Neuronal stem cell (in vitro differentiated cells): ENCODE measurements around the gene NCL.

ENCODE experiments used
- DNase-seq: peaks from one replicate; pipeline ENCODE4 v3.0.0-alpha.2; 2013; ENCODE audit warnings: low spot score
- H2AFZ ChIP-seq: one replicate; pipeline ENCODE4 v1.6.1; 2013; ENCODE audit warnings: mild to moderate bottlenecking, low read length, inconsistent platforms
- H2AK5ac ChIP-seq: 2 replicates; pipeline ENCODE4 v1.6.1; 2013; ENCODE audit warnings: low read depth, mild to moderate bottlenecking, inconsistent platforms, low read length, moderate library complexity, mixed read lengths
- H2BK120ac ChIP-seq: 2 replicates; pipeline ENCODE4 v1.6.1; 2013; ENCODE audit warnings: low read depth, mild to moderate bottlenecking, inconsistent platforms, low read length, moderate library complexity, mixed read lengths
- H2BK12ac ChIP-seq: one replicate; pipeline ENCODE4 v1.6.1; 2013; ENCODE audit warnings: low read length, inconsistent platforms
- H2BK15ac ChIP-seq: 2 replicates; pipeline ENCODE4 v1.6.1; 2013; ENCODE audit warnings: mild to moderate bottlenecking, low read length, inconsistent platforms, mixed read lengths
- H2BK5ac ChIP-seq: one replicate; pipeline ENCODE4 v1.6.1; 2013; ENCODE audit warnings: inconsistent platforms, mild to moderate bottlenecking, low read length, moderate library complexity
- H3K14ac ChIP-seq: one replicate; pipeline ENCODE4 v1.6.1; 2013; ENCODE audit warnings: low read length, inconsistent platforms
- H3K18ac ChIP-seq: 2 replicates; pipeline ENCODE4 v1.6.1; 2013; ENCODE audit warnings: low read length, inconsistent platforms
- H3K23ac ChIP-seq: 2 replicates; pipeline ENCODE4 v1.6.1; 2013; ENCODE audit warnings: low read depth, mild to moderate bottlenecking, mixed read lengths, low read length, inconsistent platforms; ENCODE audit not compliant: poor library complexity
- H3K27ac ChIP-seq: replicated peaks from 3 replicates; pipeline ENCODE4 v1.5.1; 2013; ENCODE audit warnings: low read length, inconsistent platforms
- H3K27me3 ChIP-seq, 3 experiments: 2 replicates each; pipeline ENCODE4 v1.6.1; 2013; ENCODE audit warnings: low read length in 3 of 3, mild to moderate bottlenecking in 2 of 3, inconsistent platforms in 1 of 3, low read depth in 1 of 3, mixed read lengths in 1 of 3, moderate library complexity in 1 of 3; ENCODE audit not compliant: control insufficient read depth in 3 of 3, insufficient read depth in 3 of 3
- H3K36me3 ChIP-seq, 2 donors: replicated peaks in 1 of 2; 2 replicates each; pipeline ENCODE4 v1.6.1; 2013; ENCODE audit warnings: low read length in 2 of 2; ENCODE audit not compliant: control insufficient read depth in 2 of 2, insufficient read depth in 2 of 2
- H3K4ac ChIP-seq: 2 replicates; pipeline ENCODE4 v1.6.1; 2013; ENCODE audit warnings: inconsistent platforms, mild to moderate bottlenecking, low read length, moderate library complexity
- H3K4me1 ChIP-seq, 2 donors: 1 replicate in 1 of 2; 2 replicates in 1 of 2; pipeline ENCODE4 v1.6.1; 2013; ENCODE audit warnings: low read length in 2 of 2, low read depth in 1 of 2; ENCODE audit not compliant: control insufficient read depth in 2 of 2, insufficient read depth in 1 of 2
- H3K4me2 ChIP-seq: one replicate; pipeline ENCODE4 v1.6.1; 2013; ENCODE audit warnings: mild to moderate bottlenecking, low read length, inconsistent platforms; ENCODE audit not compliant: insufficient read depth, poor library complexity, severe bottlenecking
- H3K4me3 ChIP-seq, 2 donors: 2 replicates each; pipeline ENCODE4 v1.5.1; 2013; ENCODE audit warnings: low read length in 2 of 2, mild to moderate bottlenecking in 2 of 2, inconsistent platforms in 1 of 2, moderate library complexity in 1 of 2
- H3K79me1 ChIP-seq: one replicate; pipeline ENCODE4 v1.6.1; 2013; ENCODE audit warnings: low read depth, mild to moderate bottlenecking, inconsistent platforms, low read length, moderate library complexity
- H3K9ac ChIP-seq: one replicate; pipeline ENCODE4 v1.6.1; 2013; ENCODE audit warnings: mild to moderate bottlenecking, low read depth, low read length, inconsistent platforms; ENCODE audit not compliant: poor library complexity
- H3K9me3 ChIP-seq, 2 donors: replicated peaks in 1 of 2; 2 replicates each; pipeline versions ENCODE3 to v1.6.1; 2013; ENCODE audit warnings: low read length in 2 of 2, mild to moderate bottlenecking in 2 of 2, inconsistent platforms in 1 of 2, low read depth in 1 of 2, mixed read lengths in 1 of 2, moderate library complexity in 1 of 2; ENCODE audit not compliant: control insufficient read depth in 2 of 2, insufficient read depth in 1 of 2
- H4K8ac ChIP-seq: one replicate; pipeline ENCODE4 v1.6.1; 2013; ENCODE audit warnings: low read depth, mild to moderate bottlenecking, inconsistent platforms, low read length, moderate library complexity
- H4K91ac ChIP-seq: one replicate; pipeline ENCODE4 v1.6.1; 2013; ENCODE audit warnings: low read length, low read depth, mild to moderate bottlenecking, inconsistent platforms; ENCODE audit not compliant: poor library complexity
- WGBS, 2 donors: extraction: QIAGEN DNeasy Blood & Tissue Kit; methylation state at CpG; one replicate each; pipeline ENCODE4 v1.1.7; 2013; ENCODE audit warnings: missing lambda C conversion rate in 2 of 2, mixed read lengths in 1 of 2; ENCODE audit not compliant: insufficient read length in 2 of 2, insufficient replicate concordance in 1 of 2; ENCODE audit errors: extremely low coverage in 2 of 2; 5-methylcytosine and 5-hydroxymethylcytosine counted together

The NCL gene

GRCh38 chr2:231489990-231490389, 25.7 kb upstream of the NCL start:
- WGBS, 2 donors, result no CpG with 5 or more reads among the region's 14 CpGs
- Histone ChIP-seq H3K27me3 (no peaks in the 10 kb centered on the region), H3K4me3 (no peak overlapping the region), H3K4ac (no peak overlapping the region), H2BK12ac (no peak overlapping the region), H3K9ac (no peak overlapping the region), H3K27ac (no peak overlapping the region), H2AK5ac (no peak overlapping the region), H3K4me1 (no peaks in the 10 kb centered on the region), H4K8ac (no peak overlapping the region), H3K23ac (no peak overlapping the region), H2BK120ac (no peak overlapping the region), H3K36me3 (no peaks in the 10 kb centered on the region), H3K79me1 (no peaks in the 10 kb centered on the region), H3K4me2 (no peak overlapping the region), H2BK15ac (no peak overlapping the region), H4K91ac (no peak overlapping the region), H2BK5ac (no peak overlapping the region), H3K9me3 (no peaks in the 10 kb centered on the region), H2AFZ (no peak overlapping the region), H3K14ac (no peak overlapping the region), H3K18ac (no peak overlapping the region)
- DNase-seq, result no peak

GRCh38 chr2:231488331-231488730, 24.0 kb upstream of the NCL start:
- H3K9ac ChIP-seq, result no peak overlapping the region
- no CpG with 5 or more reads among the region's 5 CpGs for WGBS, 2 donors
- no peaks in the 10 kb centered on the region for H3K79me1 ChIP-seq

GRCh38 chr2:231486851-231487596, 22.7 kb upstream of the NCL start:
- H3K4me3 ChIP-seq, result no peak overlapping the region
- H3K4ac ChIP-seq, result no peak overlapping the region
- H3K4me1 ChIP-seq, result no peaks in the 10 kb centered on the region
- no peak overlapping the region for H3K9ac ChIP-seq
- no peak overlapping the region for H2AK5ac ChIP-seq
- no peak overlapping the region for H2BK15ac ChIP-seq
- no peak overlapping the region for H2BK12ac ChIP-seq
- no peak overlapping the region for H2BK120ac ChIP-seq
- H3K23ac ChIP-seq, result no peak overlapping the region
- H4K91ac ChIP-seq, result no peak overlapping the region
- no peak overlapping the region for H3K18ac ChIP-seq
- H3K27me3 ChIP-seq, result no peaks in the 10 kb centered on the region
- no peak overlapping the region for H3K27ac ChIP-seq
- no peak overlapping the region for H3K4me2 ChIP-seq
- H4K8ac ChIP-seq, result no peak overlapping the region
- no peak overlapping the region for H2AFZ ChIP-seq
- H2BK5ac ChIP-seq, result no peak overlapping the region
- H3K14ac ChIP-seq, result no peak overlapping the region
- WGBS, 2 donors, result no CpG with 5 or more reads among the region's 6 CpGs
- no peaks in the 10 kb centered on the region for H3K36me3 ChIP-seq
- no peaks in the 10 kb centered on the region for H3K9me3 ChIP-seq
- H3K79me1 ChIP-seq, result no peaks in the 10 kb centered on the region
- DNase-seq, result no peak

More at GRCh38 chr2:231488331-231488730, 24.0 kb upstream of the NCL start:
- Histone ChIP-seq H2AFZ (no peak overlapping the region), H3K4ac (no peak overlapping the region), H3K23ac (no peak overlapping the region), H2BK5ac (no peak overlapping the region), H3K4me3 (no peak overlapping the region), H3K36me3 (no peaks in the 10 kb centered on the region), H3K18ac (no peak overlapping the region), H2BK12ac (no peak overlapping the region), H2BK15ac (no peak overlapping the region), H3K27ac (no peak overlapping the region), H3K4me2 (no peak overlapping the region), H3K14ac (no peak overlapping the region), H4K8ac (no peak overlapping the region), H4K91ac (no peak overlapping the region), H3K9me3 (no peaks in the 10 kb centered on the region), H3K27me3 (no peaks in the 10 kb centered on the region), H3K4me1 (no peaks in the 10 kb centered on the region), H2AK5ac (no peak overlapping the region), H2BK120ac (no peak overlapping the region)
- DNase-seq, result no peak

- Histone ChIP-seq H4K8ac (peak overlapping the region; percentile 72), H3K18ac (peak overlapping the region; percentile 83), H3K9me3 (no peaks in the 10 kb centered on the region), H3K36me3 (no peaks in the 10 kb centered on the region), H3K79me1 (no peaks in the 10 kb centered on the region), H3K23ac (peak overlapping the region; percentile 67), H2BK120ac (peak overlapping the region; percentile 58), H2BK5ac (no peak overlapping the region), H3K4me1 (no peaks in the 10 kb centered on the region), H3K27me3 (no peaks in the 10 kb centered on the region), H2AK5ac (peak overlapping the region; percentile 72), H3K4me2 (no peak overlapping the region), H2BK12ac (no peak overlapping the region), H3K4me3 (no peak overlapping the region), H2AFZ (peak overlapping the region; percentile 87), H3K14ac (peak overlapping the region; percentile 74), H2BK15ac (no peak overlapping the region), H4K91ac (no peak overlapping the region), H3K9ac (no peak overlapping the region), H3K4ac (no peak overlapping the region), H3K27ac (no peak overlapping the region)
- DNase-seq, result no peak
- WGBS, 2 donors, result no CpG with 5 or more reads among the region's 65 CpGs
Measured at GRCh38 chr2:231483398-231484329, 19.4 kb upstream of the NCL start.
